Measurements from ENCODE around the gene FAR2.

DNA sequence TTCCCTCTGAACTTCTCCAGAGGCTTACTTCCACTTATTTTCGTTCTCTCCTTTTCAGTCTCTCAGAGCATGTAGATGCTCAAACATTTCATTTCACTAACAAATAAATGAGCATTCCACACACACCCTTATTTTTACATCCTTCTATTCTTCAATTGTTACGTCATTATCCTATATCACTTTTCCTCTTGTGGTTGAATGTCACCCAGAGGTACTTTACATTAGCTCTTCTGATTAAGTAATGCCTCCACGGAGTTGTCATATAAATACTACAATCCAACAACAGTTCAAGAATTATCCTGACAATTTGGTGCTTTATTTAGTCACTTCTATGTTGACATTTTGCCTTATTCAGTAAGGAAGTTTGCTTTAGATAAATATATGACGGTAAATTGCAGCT lies 18.4 kb downstream of the FAR2 start:
- no peak for TF ChIP-seq CEBPB (IDR thresholded peaks at IDR 0.05)
- TF ChIP-seq, protein P1, sequence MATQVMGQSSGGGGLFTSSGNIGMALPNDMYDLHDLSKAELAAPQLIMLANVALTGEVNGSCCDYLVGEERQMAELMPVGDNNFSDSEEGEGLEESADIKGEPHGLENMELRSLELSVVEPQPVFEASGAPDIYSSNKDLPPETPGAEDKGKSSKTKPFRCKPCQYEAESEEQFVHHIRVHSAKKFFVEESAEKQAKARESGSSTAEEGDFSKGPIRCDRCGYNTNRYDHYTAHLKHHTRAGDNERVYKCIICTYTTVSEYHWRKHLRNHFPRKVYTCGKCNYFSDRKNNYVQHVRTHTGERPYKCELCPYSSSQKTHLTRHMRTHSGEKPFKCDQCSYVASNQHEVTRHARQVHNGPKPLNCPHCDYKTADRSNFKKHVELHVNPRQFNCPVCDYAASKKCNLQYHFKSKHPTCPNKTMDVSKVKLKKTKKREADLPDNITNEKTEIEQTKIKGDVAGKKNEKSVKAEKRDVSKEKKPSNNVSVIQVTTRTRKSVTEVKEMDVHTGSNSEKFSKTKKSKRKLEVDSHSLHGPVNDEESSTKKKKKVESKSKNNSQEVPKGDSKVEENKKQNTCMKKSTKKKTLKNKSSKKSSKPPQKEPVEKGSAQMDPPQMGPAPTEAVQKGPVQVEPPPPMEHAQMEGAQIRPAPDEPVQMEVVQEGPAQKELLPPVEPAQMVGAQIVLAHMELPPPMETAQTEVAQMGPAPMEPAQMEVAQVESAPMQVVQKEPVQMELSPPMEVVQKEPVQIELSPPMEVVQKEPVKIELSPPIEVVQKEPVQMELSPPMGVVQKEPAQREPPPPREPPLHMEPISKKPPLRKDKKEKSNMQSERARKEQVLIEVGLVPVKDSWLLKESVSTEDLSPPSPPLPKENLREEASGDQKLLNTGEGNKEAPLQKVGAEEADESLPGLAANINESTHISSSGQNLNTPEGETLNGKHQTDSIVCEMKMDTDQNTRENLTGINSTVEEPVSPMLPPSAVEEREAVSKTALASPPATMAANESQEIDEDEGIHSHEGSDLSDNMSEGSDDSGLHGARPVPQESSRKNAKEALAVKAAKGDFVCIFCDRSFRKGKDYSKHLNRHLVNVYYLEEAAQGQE (IDR thresholded peaks at IDR 0.05; ENCODE audit: low read depth), result no peak
- TF ChIP-seq TEAD4 (IDR thresholded peaks at IDR 0.05), result no peak
- no peak for TF ChIP-seq EP300 (IDR thresholded peaks at IDR 0.05; ENCODE audit: borderline replicate concordance)
- TF ChIP-seq ZBTB7A (IDR thresholded peaks at IDR 0.05; ENCODE audit: low read depth), result no peak
- TF ChIP-seq, protein P2, sequence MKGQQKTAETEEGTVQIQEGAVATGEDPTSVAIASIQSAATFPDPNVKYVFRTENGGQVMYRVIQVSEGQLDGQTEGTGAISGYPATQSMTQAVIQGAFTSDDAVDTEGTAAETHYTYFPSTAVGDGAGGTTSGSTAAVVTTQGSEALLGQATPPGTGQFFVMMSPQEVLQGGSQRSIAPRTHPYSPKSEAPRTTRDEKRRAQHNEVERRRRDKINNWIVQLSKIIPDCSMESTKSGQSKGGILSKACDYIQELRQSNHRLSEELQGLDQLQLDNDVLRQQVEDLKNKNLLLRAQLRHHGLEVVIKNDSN (IDR thresholded peaks at IDR 0.05), result no peak
- no peak for TF ChIP-seq EGR1 (IDR thresholded peaks at IDR 0.05)
- TF ChIP-seq FOXM1 (IDR thresholded peaks at IDR 0.05; ENCODE audit: borderline replicate concordance, low read depth), result no peak
- TF ChIP-seq, protein P3, sequence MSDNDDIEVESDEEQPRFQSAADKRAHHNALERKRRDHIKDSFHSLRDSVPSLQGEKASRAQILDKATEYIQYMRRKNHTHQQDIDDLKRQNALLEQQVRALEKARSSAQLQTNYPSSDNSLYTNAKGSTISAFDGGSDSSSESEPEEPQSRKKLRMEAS (IDR thresholded peaks at IDR 0.05), result no peak
- TF ChIP-seq TAF1 (IDR thresholded peaks at IDR 0.05; ENCODE audit: low read depth), result no peak
- TF ChIP-seq YY1 (IDR thresholded peaks at IDR 0.05; ENCODE audit: low read depth), result no peak
- no peak for TF ChIP-seq CREB1 (IDR thresholded peaks at IDR 0.05; ENCODE audit: low read depth)
